ENCODE data around the gene ABCA6.
"Not testable (repeated sequence)": the region's sequence is repeated elsewhere in the genome, so short reads cannot be mapped to it uniquely, and the experiment has no call there.

ABCA6 gene

GRCh38 chr17:69173118-69173517 is 31.4 kb upstream of the ABCA6 start:
- H4K8ac ChIP-seq (ENCODE audit: low read depth, low read length), result no peak overlapping the region
- no peak overlapping the region for H2BK120ac ChIP-seq (ENCODE audit: low read depth, low read length)
- H3K4me2 ChIP-seq (ENCODE audit: insufficient read depth, low read length, poor library complexity, severe bottlenecking), result no peak overlapping the region
- H3K23ac ChIP-seq (ENCODE audit: low read depth, low read length, poor library complexity), result no peak overlapping the region
- no peak overlapping the region for H3K4me3 ChIP-seq (ENCODE audit: low read length in 2 of 2)
- no peak overlapping the region for H3K18ac ChIP-seq (ENCODE audit: low read length)
- no peak overlapping the region for H2AK5ac ChIP-seq (ENCODE audit: low read depth, low read length)
- H2AFZ ChIP-seq (ENCODE audit: low read length), result peak overlapping the region; percentile 48
- no peaks in the 10 kb centered on the region for H3K9me3 ChIP-seq (replicated peaks in 1 of 2; ENCODE audit: control insufficient read depth in 2 of 2, insufficient read depth in 1 of 2, low read depth in 1 of 2, low read length in 2 of 2)
- no peak overlapping the region for H2BK5ac ChIP-seq (ENCODE audit: low read length)
- H3K9ac ChIP-seq (ENCODE audit: low read depth, low read length, poor library complexity), result no peak overlapping the region
- no peak overlapping the region for H2BK12ac ChIP-seq (ENCODE audit: low read length)
- H3K79me1 ChIP-seq (ENCODE audit: low read depth, low read length), result no peaks in the 10 kb centered on the region
- H3K4me1 ChIP-seq (ENCODE audit: control insufficient read depth in 2 of 2, insufficient read depth in 1 of 2, low read depth in 1 of 2, low read length in 2 of 2), result peaks cover 0 to 3% of the 10 kb centered on the region in 2 donors
- H3K36me3 ChIP-seq (replicated peaks in 1 of 2; ENCODE audit: control insufficient read depth in 2 of 2, insufficient read depth in 2 of 2, low read length in 2 of 2), result no peaks in the 10 kb centered on the region
- H3K14ac ChIP-seq (ENCODE audit: low read length), result no peak overlapping the region
- no peaks in the 10 kb centered on the region for H3K27me3 ChIP-seq (ENCODE audit: control insufficient read depth in 3 of 3, insufficient read depth in 3 of 3, low read depth in 1 of 3, low read length in 3 of 3)
- no peak overlapping the region for H3K27ac ChIP-seq (replicated peaks; ENCODE audit: low read length)
- no peak overlapping the region for H4K91ac ChIP-seq (ENCODE audit: low read depth, low read length, poor library complexity)
- WGBS, 2 donors (ENCODE audit: extremely low coverage in 2 of 2, insufficient read length in 2 of 2, insufficient replicate concordance in 1 of 2), result no CpG with 5 or more reads among the region's 2 CpGs
- no peak for DNase-seq (ENCODE audit: low spot score)
- H2BK15ac ChIP-seq (ENCODE audit: low read length), result no peak overlapping the region
- no peak overlapping the region for H3K4ac ChIP-seq (ENCODE audit: low read length)

GRCh38 chr17:69170377-69170776 is 28.7 kb upstream of the ABCA6 start:
- Histone ChIP-seq H2AFZ (ENCODE audit: low read length) (no peak overlapping the region), H2AK5ac (ENCODE audit: low read depth, low read length) (no peak overlapping the region)
- no peak for DNase-seq (ENCODE audit: low spot score)

GRCh38 chr17:69168642-69169041 is 26.9 kb upstream of the ABCA6 start:
- not testable (repeated sequence) for H2BK12ac ChIP-seq (ENCODE audit: low read length); H3K9me3 ChIP-seq (replicated peaks in 1 of 2; ENCODE audit: control insufficient read depth in 2 of 2, insufficient read depth in 1 of 2, low read depth in 1 of 2, low read length in 2 of 2); H3K79me1 ChIP-seq (ENCODE audit: low read depth, low read length); H3K18ac ChIP-seq (ENCODE audit: low read length); H3K27me3 ChIP-seq (ENCODE audit: control insufficient read depth in 3 of 3, insufficient read depth in 3 of 3, low read depth in 1 of 3, low read length in 3 of 3); H3K27ac ChIP-seq (replicated peaks; ENCODE audit: low read length); H3K14ac ChIP-seq (ENCODE audit: low read length); H3K4ac ChIP-seq (ENCODE audit: low read length); H2AK5ac ChIP-seq (ENCODE audit: low read depth, low read length); H4K8ac ChIP-seq (ENCODE audit: low read depth, low read length); H3K9ac ChIP-seq (ENCODE audit: low read depth, low read length, poor library complexity); H3K4me3 ChIP-seq (ENCODE audit: low read length in 2 of 2); H3K36me3 ChIP-seq (replicated peaks in 1 of 2; ENCODE audit: control insufficient read depth in 2 of 2, insufficient read depth in 2 of 2, low read length in 2 of 2); DNase-seq (ENCODE audit: low spot score); H4K91ac ChIP-seq (ENCODE audit: low read depth, low read length, poor library complexity); H2BK5ac ChIP-seq (ENCODE audit: low read length); H3K4me2 ChIP-seq (ENCODE audit: insufficient read depth, low read length, poor library complexity, severe bottlenecking); H2AFZ ChIP-seq (ENCODE audit: low read length); H3K23ac ChIP-seq (ENCODE audit: low read depth, low read length, poor library complexity); H2BK120ac ChIP-seq (ENCODE audit: low read depth, low read length); H2BK15ac ChIP-seq (ENCODE audit: low read length); H3K4me1 ChIP-seq (ENCODE audit: control insufficient read depth in 2 of 2, insufficient read depth in 1 of 2, low read depth in 1 of 2, low read length in 2 of 2)

More at GRCh38 chr17:69170377-69170776, 28.7 kb upstream of the ABCA6 start:
- no peak overlapping the region for H3K9ac ChIP-seq (ENCODE audit: low read depth, low read length, poor library complexity)
- no peak overlapping the region for H3K18ac ChIP-seq (ENCODE audit: low read length)
- no peaks in the 10 kb centered on the region for H3K27me3 ChIP-seq (ENCODE audit: control insufficient read depth in 3 of 3, insufficient read depth in 3 of 3, low read depth in 1 of 3, low read length in 3 of 3)
- H3K4me1 ChIP-seq (ENCODE audit: control insufficient read depth in 2 of 2, insufficient read depth in 1 of 2, low read depth in 1 of 2, low read length in 2 of 2), result no peaks in the 10 kb centered on the region
- no peaks in the 10 kb centered on the region for H3K9me3 ChIP-seq (replicated peaks in 1 of 2; ENCODE audit: control insufficient read depth in 2 of 2, insufficient read depth in 1 of 2, low read depth in 1 of 2, low read length in 2 of 2)
- no peak overlapping the region for H2BK5ac ChIP-seq (ENCODE audit: low read length)
- H4K91ac ChIP-seq (ENCODE audit: low read depth, low read length, poor library complexity), result no peak overlapping the region
- no peak overlapping the region for H4K8ac ChIP-seq (ENCODE audit: low read depth, low read length)
- no peak overlapping the region for H3K14ac ChIP-seq (ENCODE audit: low read length)
- no peak overlapping the region for H3K4me3 ChIP-seq (ENCODE audit: low read length in 2 of 2)
- H2BK15ac ChIP-seq (ENCODE audit: low read length), result no peak overlapping the region
- no peaks in the 10 kb centered on the region for H3K79me1 ChIP-seq (ENCODE audit: low read depth, low read length)
- H3K4me2 ChIP-seq (ENCODE audit: insufficient read depth, low read length, poor library complexity, severe bottlenecking), result no peak overlapping the region
- H2BK120ac ChIP-seq (ENCODE audit: low read depth, low read length), result no peak overlapping the region
- H3K27ac ChIP-seq (replicated peaks; ENCODE audit: low read length), result no peak overlapping the region
- H3K4ac ChIP-seq (ENCODE audit: low read length), result no peak overlapping the region
- no peak overlapping the region for H2BK12ac ChIP-seq (ENCODE audit: low read length)
- H3K23ac ChIP-seq (ENCODE audit: low read depth, low read length, poor library complexity), result no peak overlapping the region
- H3K36me3 ChIP-seq (replicated peaks in 1 of 2; ENCODE audit: control insufficient read depth in 2 of 2, insufficient read depth in 2 of 2, low read length in 2 of 2), result no peaks in the 10 kb centered on the region

GRCh38 chr17:69166957-69167356 is 25.3 kb upstream of the ABCA6 start:
- H3K4me3 ChIP-seq (ENCODE audit: low read length in 2 of 2), result no peak overlapping the region
- H4K91ac ChIP-seq (ENCODE audit: low read depth, low read length, poor library complexity), result no peak overlapping the region
- H3K9ac ChIP-seq (ENCODE audit: low read depth, low read length, poor library complexity), result no peak overlapping the region
- H3K18ac ChIP-seq (ENCODE audit: low read length), result no peak overlapping the region
- H2AFZ ChIP-seq (ENCODE audit: low read length), result no peak overlapping the region
- no peak overlapping the region for H4K8ac ChIP-seq (ENCODE audit: low read depth, low read length)
- no peaks in the 10 kb centered on the region for H3K36me3 ChIP-seq (replicated peaks in 1 of 2; ENCODE audit: control insufficient read depth in 2 of 2, insufficient read depth in 2 of 2, low read length in 2 of 2)
- H3K27me3 ChIP-seq (ENCODE audit: control insufficient read depth in 3 of 3, insufficient read depth in 3 of 3, low read depth in 1 of 3, low read length in 3 of 3), result no peaks in the 10 kb centered on the region
- H3K9me3 ChIP-seq (replicated peaks in 1 of 2; ENCODE audit: control insufficient read depth in 2 of 2, insufficient read depth in 1 of 2, low read depth in 1 of 2, low read length in 2 of 2), result no peaks in the 10 kb centered on the region
- no peak overlapping the region for H2BK5ac ChIP-seq (ENCODE audit: low read length)
- no peak overlapping the region for H3K14ac ChIP-seq (ENCODE audit: low read length)
- H3K27ac ChIP-seq (replicated peaks; ENCODE audit: low read length), result no peak overlapping the region
- H3K79me1 ChIP-seq (ENCODE audit: low read depth, low read length), result no peaks in the 10 kb centered on the region
- WGBS, 2 donors (ENCODE audit: extremely low coverage in 2 of 2, insufficient read length in 2 of 2, insufficient replicate concordance in 1 of 2), result no CpG with 5 or more reads among the region's 2 CpGs
- H2BK12ac ChIP-seq (ENCODE audit: low read length), result no peak overlapping the region
- H2BK15ac ChIP-seq (ENCODE audit: low read length), result no peak overlapping the region
- H3K23ac ChIP-seq (ENCODE audit: low read depth, low read length, poor library complexity), result no peak overlapping the region
- no peak overlapping the region for H3K4me2 ChIP-seq (ENCODE audit: insufficient read depth, low read length, poor library complexity, severe bottlenecking)
- no peaks in the 10 kb centered on the region for H3K4me1 ChIP-seq (ENCODE audit: control insufficient read depth in 2 of 2, insufficient read depth in 1 of 2, low read depth in 1 of 2, low read length in 2 of 2)
- no peak overlapping the region for H2BK120ac ChIP-seq (ENCODE audit: low read depth, low read length)
- no peak for DNase-seq (ENCODE audit: low spot score)
- no peak overlapping the region for H2AK5ac ChIP-seq (ENCODE audit: low read depth, low read length)
- no peak overlapping the region for H3K4ac ChIP-seq (ENCODE audit: low read length)

Measured in neuronal stem cell (in vitro differentiated cells).